HT1080 (cell line): ENCODE measurements around the gene FBXW11. TPM values are rescaled to one million over a fixed set of nuclear protein-coding genes. Genes with fewer than 3 reads are reported as not detected.

ENCODE experiments used
- DNase-seq: peaks from one replicate; pipeline ENCODE4 v3.0.0-alpha.2; 2015; ENCODE audit warnings: low read depth
- total RNA-seq: library from RNA; depleted of rRNA; stranded (reverse); fragments of >200 nt; shearing (Covaris generic); gene quantifications from 2 replicates; pipeline ENCODE4 v1.2.3, GENCODE V29; 2014

Gene FBXW11
- total RNA-seq, 1 experiment from 2014 or later: 77.2 TPM

DNA sequence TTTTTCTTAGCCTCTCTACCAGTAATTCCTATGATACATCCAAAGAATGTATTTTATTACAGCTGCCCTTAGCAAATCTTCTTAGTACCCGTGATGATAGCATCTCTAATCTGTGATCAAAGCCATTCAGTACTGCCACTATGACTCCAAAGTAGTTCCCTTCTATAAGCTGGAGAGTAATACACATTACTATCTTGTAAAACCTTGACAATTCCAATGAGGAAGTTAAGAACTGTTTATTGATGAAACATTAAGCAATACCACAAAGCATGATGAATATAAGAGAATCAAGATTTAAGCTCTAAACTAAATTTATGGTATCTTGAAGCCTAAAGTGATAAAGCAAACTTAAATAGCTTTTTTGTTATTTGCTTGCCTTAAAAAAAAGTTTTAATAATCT, 134.7 kb downstream of the FBXW11 start:
- DNase-seq: no peak

DNA sequence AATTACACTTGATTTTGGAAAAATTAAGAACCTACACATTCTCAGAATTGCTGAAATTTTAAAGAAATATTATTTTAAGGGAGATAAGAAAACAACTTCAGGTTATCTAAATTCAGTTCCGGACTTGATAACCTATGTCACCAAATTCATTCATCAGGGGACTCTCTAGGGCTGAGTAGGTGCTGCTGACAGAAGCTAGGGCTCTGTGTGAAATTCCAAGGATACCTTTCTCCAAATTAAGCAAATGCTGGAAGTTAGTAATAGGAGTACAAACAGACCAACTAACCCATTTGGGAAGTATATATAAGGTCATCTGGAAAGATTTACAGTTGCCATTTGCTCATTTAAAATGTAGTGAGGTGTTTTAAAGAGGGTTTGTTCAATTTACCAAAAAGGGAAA, 136.5 kb downstream of the FBXW11 start:
- no peak for DNase-seq

GRCh38 chr5:171868236-171868635, 138.2 kb downstream of the FBXW11 start:
- no peak for DNase-seq

DNA sequence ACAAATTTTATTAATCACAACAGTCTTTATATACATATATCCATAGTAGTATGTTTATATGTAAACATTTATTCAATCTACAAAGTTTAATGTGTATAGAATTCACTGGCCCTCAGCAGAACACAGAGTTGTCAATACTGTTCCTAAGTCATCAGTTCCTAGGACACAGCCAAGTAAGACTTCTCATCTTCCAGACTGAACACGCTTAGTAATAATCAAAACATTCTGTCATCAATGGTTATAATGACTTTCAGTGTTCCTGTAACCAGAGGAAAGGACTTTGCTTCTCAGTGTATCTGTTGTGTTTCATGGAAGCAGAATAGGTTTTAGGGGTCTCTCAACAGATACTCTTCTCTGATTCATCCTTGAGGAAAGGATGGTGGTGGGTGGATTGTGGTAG, 138.7 kb downstream of the FBXW11 start:
- DNase-seq: peak; percentile 24

DNA sequence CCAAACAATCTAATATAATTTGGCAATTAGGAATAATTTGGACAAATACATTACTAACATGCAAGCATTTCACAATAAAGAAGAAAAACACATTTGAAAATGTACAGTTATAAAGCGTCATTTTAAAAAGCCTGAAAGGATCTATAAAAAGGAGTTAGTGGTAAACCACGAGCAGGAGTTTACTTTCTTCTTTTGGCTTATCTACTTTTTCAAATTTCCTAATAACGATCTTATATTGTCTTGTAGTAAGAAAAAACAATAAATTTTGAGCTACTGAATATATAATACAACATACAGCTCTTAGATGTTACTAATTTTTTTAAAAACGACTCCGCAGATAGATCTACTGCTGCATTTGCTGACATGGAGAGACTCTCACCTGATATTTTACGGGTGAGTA, 141.0 kb downstream of the FBXW11 start:
- no peak for DNase-seq

- DNase-seq: no peak
Observed at GRCh38 chr5:171863935-171864334, 142.5 kb downstream of the FBXW11 start.

DNA sequence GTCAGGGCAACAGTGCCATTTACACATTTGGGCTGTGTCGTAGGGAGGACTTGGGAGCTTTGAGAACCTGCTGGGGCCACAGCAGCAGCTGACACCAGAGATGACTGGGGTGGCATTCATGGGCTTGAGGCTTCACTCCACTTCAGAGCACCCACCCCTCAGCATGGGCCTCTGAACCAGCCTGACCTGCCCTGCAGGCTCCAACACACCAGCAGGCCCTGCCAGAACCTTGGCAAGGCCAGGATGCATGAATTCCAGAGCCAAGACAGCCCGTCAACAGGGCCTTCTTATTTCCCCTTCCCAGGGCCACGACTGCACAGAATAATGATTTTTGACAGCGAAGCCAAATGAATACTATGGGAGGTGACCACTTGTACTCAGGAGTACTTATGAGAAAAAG, 143.8 kb downstream of the FBXW11 start:
- no peak for DNase-seq

DNA sequence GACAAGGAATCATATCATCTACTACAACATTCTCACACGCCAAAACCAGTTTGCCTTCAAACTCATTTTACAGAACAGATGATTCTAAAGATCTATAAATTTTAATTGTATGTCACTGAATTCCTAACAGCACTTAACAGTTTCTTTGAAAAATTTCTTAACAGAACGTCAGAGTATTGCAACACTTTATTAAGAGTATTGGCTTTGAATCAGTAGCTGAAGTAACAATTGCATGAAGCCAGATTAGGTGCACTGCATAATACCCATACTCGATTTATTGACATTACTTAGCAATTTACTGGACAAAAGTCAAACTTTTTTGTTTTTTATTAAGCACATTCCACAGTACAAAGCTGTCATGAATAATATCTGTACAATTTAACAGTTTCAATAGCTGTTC, 145.1 kb downstream of the FBXW11 start:
- no peak for DNase-seq

DNA sequence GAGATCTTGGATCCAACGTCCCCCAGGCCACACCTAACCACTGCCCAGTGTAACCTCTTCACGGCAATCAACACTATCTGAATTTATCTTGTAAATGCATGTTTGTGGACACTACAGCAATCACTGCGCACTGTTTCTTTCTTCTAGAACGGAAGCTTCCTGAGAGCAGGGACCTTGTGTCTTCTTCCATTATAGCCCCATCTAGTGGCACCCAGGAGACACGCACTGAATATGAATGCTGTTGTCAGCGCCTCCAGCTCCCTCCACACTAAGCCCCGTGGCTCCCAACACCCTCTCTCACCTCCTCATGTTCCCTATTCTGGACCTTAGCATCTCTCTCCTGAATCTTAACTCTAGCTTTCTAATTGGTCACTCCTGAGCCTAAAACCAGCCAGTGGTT, 148.1 kb downstream of the FBXW11 start:
- no peak for DNase-seq

DNA sequence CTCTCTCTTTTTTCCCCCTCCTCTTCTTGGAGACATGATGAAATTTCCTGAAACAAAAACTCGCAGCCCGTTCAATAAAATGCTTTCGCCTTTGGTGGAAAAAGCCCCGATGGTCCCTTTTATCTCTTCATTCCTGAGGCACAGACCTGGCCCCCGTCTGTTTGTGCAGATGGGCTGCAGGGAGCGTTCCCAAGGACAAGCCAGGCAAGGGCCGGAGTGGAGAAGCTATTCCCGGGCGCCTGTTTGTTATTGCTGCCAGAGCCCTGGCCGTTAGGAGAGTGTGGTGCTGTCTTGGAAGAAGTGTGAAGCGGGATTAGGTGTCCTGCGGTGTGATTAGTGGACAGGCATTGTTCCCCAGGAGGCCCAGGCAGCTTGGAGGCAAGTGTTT, 149.0 kb downstream of the FBXW11 start:
- no peak for DNase-seq

- peak; percentile 32 for DNase-seq
Observed at GRCh38 chr5:171855798-171856763, 150.4 kb downstream of the FBXW11 start.

DNA sequence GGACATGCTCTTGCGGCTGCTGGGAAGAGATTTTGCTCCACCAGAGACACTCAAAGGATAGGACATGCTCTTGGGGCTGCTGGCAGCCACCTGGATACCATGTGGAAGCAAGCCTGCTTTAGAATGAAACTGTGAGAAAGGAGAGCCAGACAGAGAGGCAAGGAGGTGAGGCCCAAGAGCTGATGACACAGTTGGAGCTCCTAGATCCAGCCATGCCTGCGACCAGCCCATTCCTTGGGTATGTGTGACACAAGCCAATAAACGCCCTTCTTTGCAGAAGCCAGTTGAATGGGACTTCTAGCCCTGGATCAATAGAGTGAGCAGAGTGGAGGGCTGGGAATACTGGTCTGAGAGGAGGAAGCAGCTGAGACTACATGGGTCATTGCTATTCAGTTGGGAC, 151.2 kb downstream of the FBXW11 start:
- no peak for DNase-seq

DNA sequence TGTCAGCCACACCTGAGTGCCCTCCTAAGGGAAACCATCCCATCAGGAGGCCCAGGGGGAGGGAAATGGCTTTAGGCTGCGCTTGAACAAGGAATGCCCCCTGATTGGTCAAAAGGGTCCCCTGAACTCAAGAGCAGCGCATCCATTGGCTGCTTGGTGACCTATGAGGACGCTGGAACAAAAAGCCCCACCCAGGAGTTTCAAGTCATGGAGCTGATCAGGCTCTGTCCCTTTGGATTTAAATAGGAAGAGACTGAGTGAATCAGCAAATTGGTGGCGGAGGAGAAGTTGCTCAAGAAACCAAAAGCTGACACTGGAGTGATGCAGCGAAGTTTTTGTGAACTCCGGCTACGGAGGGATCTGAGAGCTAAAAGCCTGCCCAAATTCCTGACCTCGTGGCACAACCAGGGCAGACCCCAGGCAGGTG, 154.2 kb downstream of the FBXW11 start:
- DNase-seq: no peak

DNA sequence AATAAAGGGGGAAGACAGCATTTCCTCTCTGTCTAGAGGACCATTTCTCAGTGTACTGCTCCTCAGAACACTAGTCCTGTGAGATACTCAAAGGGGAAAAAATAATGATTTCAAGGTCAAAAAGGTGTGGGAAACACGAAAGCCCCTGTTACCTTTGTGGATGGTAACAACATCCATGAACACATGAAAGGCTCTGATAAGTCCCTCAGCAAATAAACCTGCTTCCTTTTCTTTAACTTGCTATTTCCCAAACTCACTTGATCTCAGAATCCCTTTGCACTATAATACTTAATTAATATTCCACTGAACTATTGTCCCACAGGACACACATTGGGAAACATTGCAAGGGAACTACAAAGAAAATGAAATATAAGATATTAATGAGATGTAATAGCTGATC, 155.2 kb downstream of the FBXW11 start:
- DNase-seq: no peak

GRCh38 chr5:171850324-171850947, 156.0 kb downstream of the FBXW11 start:
- peak; percentile 38 for DNase-seq

DNA sequence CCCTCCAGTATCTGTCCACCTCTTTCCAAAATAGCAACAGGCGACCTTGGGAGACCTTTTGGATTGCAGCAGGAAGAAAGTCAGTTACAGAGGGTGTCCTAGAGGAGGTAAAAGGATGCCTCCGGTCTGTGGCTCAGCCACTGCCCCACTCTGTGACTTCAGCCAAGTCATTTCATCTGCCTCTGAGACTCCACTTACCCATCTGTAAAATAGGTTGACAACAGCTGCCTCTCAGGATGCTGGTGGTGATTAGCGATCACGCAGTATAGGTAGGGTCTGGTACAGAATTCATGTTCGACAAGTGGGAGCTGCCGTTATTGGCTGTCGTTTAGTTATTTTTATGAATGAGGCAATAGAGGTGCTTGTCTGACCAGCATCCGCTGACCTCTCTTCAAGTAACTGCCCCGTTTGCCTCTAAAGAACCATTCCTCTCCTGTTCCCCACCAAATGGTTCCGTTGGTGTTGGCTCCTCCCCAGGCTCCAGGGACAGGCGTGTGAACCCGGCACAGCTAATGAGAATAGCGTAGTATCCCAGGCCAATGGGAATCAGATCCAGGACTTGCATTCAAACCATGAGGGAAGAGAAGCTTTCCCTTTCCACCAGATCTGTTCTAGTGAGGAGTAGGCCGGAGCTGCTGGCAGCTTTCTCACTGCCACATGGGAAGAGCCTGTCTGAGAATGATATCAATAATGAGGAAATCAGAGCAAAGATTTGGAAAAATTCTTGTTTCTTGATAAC, 156.7 kb downstream of the FBXW11 start:
- no peak for DNase-seq

GRCh38 chr5:171848911-171849520, 157.4 kb downstream of the FBXW11 start:
- DNase-seq: no peak

DNA sequence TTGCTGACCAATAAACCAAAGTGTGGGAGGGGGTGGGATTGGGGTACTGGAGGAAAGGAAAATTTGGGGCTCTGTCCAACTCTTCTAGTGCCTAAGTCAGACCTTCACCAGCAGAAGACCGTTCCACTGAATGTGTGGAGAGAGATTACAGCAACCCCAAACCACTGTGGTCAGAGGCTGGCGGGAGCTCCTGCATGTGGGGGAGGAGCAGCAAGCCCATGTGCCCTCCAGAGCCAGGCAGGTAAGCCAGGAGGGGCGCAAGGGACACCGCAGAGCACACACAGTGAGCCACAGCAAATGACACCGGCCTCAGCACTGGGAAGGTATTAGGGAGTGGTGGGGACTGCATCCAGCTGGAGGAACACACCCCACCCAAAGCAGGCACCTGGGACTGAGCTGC, 158.0 kb downstream of the FBXW11 start:
- no peak for DNase-seq

DNA sequence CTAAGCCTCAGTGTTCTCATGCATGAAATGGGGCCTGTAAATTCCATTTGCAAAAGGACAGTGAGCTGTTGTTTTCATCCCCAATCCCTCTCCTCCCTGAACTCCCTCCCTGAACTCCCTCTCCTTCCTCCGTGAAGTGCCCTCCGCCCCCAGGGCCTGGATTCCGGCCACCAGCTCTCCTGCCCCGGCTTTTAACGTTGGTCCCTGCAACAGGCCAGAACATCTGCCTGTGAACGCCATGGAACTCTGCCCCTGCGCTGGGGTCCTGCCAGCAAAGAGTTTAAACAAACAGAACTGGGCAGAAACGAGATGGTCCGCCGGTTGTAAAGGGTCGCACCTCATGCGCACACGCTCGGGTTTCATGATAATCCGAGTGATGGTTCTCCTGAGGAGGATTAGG, 158.4 kb downstream of the FBXW11 start:
- DNase-seq: no peak

DNA sequence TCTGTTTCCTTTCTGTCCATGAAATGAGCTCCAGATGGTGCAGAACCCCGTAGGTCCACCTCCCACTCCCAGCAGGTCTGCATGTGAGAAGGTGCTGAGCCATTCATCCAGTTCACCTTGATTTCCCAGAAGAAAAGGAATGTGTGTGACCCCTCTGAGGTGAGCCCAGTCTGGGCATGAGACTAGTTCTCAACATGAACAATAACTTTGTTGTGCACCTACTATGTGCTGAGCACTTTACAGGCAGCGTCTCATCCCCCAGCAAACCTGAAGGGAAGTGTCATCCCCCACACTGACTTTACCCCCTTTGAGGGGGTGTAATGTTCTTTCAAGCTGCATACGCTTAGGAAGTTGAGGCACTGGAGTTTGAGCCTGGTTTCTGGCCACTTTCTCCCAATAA, 159.4 kb downstream of the FBXW11 start:
- no peak for DNase-seq

- no peak for DNase-seq
Observed at GRCh38 chr5:171846323-171846722, 160.1 kb downstream of the FBXW11 start.

DNA sequence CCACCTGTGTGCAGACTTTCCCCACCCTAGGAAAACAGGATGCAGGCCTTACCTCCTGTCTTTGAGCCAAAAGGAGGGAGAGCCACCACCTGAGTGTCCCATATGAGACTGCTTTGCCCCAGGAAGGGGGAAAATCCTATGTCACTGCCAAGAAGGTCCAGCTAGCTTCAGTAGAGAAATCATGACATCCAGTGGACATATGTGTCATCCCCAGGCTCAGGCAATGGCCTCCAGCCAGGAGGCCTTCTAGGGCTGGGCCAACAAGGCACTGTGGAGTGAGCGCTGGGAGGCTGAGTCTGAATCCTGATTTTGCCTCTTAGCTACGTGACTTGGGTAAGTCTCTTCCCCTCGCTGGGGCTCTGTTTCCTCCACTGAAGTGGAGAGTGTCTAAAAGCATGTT, 160.6 kb downstream of the FBXW11 start:
- no peak for DNase-seq
